Measurements from ENCODE around the gene LTC4S.

- TF ChIP-seq CTCF (IDR thresholded peaks at IDR 0.05; ENCODE audit: low read depth, low read length) = no peak
- TF ChIP-seq MAX (IDR thresholded peaks at IDR 0.05; ENCODE audit: low read depth, low read length) = no peak
- TF ChIP-seq POLR2A (IDR thresholded peaks at IDR 0.05; ENCODE audit: extremely low read depth, insufficient read length) = no peak
- no peak; the same call in 1 of the 2 replicates for TF ChIP-seq MYC (IDR thresholded peaks at IDR 0.05; ENCODE audit: low read depth, low read length)
Observed at GRCh38 chr5:179818746-179819295, 25.0 kb downstream of the LTC4S start.
